ENCODE results near the gene C1orf50. TPM values are rescaled to one million over a fixed set of nuclear protein-coding genes. Genes with fewer than 3 reads are reported as not detected.

Gene C1orf50
- total and polyA plus RNA-seq, 2 of the 4 experiments (the other 2 are of a cell fraction): 2.0 to 6.0 TPM

DNA sequence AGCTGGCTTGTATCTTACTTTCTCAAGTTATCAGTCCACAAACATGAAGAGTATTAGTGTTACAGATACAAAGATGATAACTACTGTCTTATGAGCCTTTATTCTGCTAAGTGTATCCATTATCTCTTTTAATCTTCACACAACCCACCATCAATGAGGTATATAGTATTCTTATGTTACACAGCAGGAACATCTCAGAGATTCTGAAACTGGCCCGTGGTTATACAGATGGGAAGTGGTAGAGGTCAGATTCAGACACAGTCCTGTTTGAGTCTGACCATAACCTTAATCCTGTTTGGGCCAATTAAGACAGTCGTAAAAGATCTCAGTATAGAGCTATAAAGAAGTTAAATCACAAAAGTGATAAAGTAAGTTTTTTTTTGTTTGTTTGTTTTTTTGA is 12.7 kb downstream of the C1orf50 start:
- no TSS peak for BruUV-seq (replicated peaks)

More for the DNA sequence above, 12.7 kb downstream of the C1orf50 start:
- no peak overlapping the region for H3K4me3 ChIP-seq (ENCODE audit: insufficient read depth, low read depth, low read length)
- peaks cover 3% of the 10 kb centered on the region; the same call in 1 of the 2 replicates for H3K9me1 ChIP-seq (ENCODE audit: insufficient read depth, low read length)
- no peak overlapping the region for H2AFZ ChIP-seq (replicated peaks; ENCODE audit: low read length, poor library complexity)
- no peak overlapping the region for H3K14ac ChIP-seq (replicated peaks; ENCODE audit: low read depth, low read length)
- H4K8ac ChIP-seq (ENCODE audit: low read depth in 2 of 2, low read length in 2 of 2): no peak overlapping the region
- WGBS, 2 experiments (ENCODE audit: extremely low coverage in 2 of 2, insufficient read length in 1 of 2): 100% methylated on average over 1 of the region's 2 CpGs; no CpG with 5 or more reads in 1 of the 2 experiments
- no peak overlapping the region for H2BK15ac ChIP-seq (ENCODE audit: low read depth, low read length)
- TF ChIP-seq FOS (IDR thresholded peaks at IDR 0.05; ENCODE audit: low read depth, low read length): no peak
- TF ChIP-seq BHLHE40 (IDR thresholded peaks at IDR 0.05; ENCODE audit: low read depth, low read length): no peak
- TF ChIP-seq RCOR1 (IDR thresholded peaks at IDR 0.05; ENCODE audit: insufficient replicate concordance, low read length): no peak
- no peak for TF ChIP-seq MAFK (IDR thresholded peaks at IDR 0.05; ENCODE audit: low read depth, low read length)
- no peak for TF ChIP-seq ELK1 (IDR thresholded peaks at IDR 0.05; ENCODE audit: borderline replicate concordance, low read depth, low read length)
- TF ChIP-seq SMC3 (IDR thresholded peaks at IDR 0.05; ENCODE audit: low read depth, low read length): no peak
- TF ChIP-seq, protein P1, sequence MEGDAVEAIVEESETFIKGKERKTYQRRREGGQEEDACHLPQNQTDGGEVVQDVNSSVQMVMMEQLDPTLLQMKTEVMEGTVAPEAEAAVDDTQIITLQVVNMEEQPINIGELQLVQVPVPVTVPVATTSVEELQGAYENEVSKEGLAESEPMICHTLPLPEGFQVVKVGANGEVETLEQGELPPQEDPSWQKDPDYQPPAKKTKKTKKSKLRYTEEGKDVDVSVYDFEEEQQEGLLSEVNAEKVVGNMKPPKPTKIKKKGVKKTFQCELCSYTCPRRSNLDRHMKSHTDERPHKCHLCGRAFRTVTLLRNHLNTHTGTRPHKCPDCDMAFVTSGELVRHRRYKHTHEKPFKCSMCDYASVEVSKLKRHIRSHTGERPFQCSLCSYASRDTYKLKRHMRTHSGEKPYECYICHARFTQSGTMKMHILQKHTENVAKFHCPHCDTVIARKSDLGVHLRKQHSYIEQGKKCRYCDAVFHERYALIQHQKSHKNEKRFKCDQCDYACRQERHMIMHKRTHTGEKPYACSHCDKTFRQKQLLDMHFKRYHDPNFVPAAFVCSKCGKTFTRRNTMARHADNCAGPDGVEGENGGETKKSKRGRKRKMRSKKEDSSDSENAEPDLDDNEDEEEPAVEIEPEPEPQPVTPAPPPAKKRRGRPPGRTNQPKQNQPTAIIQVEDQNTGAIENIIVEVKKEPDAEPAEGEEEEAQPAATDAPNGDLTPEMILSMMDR (conservative IDR thresholded peaks at IDR 0.05; ENCODE audit: low read depth, low read length): no peak
- TF ChIP-seq CEBPB (IDR thresholded peaks at IDR 0.05; ENCODE audit: low read depth, low read length): no peak
- no peak for TF ChIP-seq NFE2L2 (IDR thresholded peaks at IDR 0.05; ENCODE audit: low read depth, low read length)
- TF ChIP-seq CHD1 (IDR thresholded peaks at IDR 0.05; ENCODE audit: low read depth, low read length): no peak
- no peak for TF ChIP-seq MAZ (IDR thresholded peaks at IDR 0.05; ENCODE audit: borderline replicate concordance, low read depth, low read length)
- TF ChIP-seq, protein P2, sequence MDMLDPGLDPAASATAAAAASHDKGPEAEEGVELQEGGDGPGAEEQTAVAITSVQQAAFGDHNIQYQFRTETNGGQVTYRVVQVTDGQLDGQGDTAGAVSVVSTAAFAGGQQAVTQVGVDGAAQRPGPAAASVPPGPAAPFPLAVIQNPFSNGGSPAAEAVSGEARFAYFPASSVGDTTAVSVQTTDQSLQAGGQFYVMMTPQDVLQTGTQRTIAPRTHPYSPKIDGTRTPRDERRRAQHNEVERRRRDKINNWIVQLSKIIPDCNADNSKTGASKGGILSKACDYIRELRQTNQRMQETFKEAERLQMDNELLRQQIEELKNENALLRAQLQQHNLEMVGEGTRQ (IDR thresholded peaks at IDR 0.05; ENCODE audit: low read depth, low read length): no peak
- no peak for TF ChIP-seq POLR2A (IDR thresholded peaks at IDR 0.05; ENCODE audit: low read depth, low read length)
- TF ChIP-seq RAD21 (IDR thresholded peaks at IDR 0.05; ENCODE audit: low read length): no peak
- no peak for TF ChIP-seq MXI1 (IDR thresholded peaks at IDR 0.05; ENCODE audit: borderline replicate concordance, low read depth, low read length)
- no peak for TF ChIP-seq RFX5 (IDR thresholded peaks at IDR 0.05; ENCODE audit: low read depth, low read length)
- H2AK9ac ChIP-seq (replicated peaks; ENCODE audit: low read depth, low read length, poor library complexity): no peak overlapping the region
- no peak overlapping the region for H4K5ac ChIP-seq (ENCODE audit: low read depth, low read length)
- in situ Hi-C loops (cut with MboI; ENCODE audit: low sequenced_read_pairs): loop anchor here (5.0 to 10.0 kb wide), 2 partner anchors 135 to 293 kb away; no protein-coding TSS in a partner anchor
- ChIA-PET POLR2A (ENCODE audit: unreplicated experiment) (no interaction called here), CTCF (interaction anchor here (1.0 to 3.2 kb wide), 2 partner anchors 294 kb away, joined by 5 to 13 read pairs; no protein-coding TSS in a partner anchor)
- no peak overlapping the region for H3K23ac ChIP-seq (ENCODE audit: low read depth, low read length)
- H2BK20ac ChIP-seq (ENCODE audit: low read depth, low read length): no peak overlapping the region
- peaks cover 5 to 11% of the 10 kb centered on the region in 2 experiments; a peak in 2 of 4 replicates for H3K79me1 ChIP-seq (ENCODE audit: low read depth in 1 of 2, low read length in 2 of 2)
- intact Hi-C loops (cut with micrococcal nuclease): loop anchor here (2.0 kb wide), 1 partner anchor 129 kb away; no protein-coding TSS in a partner anchor
- H3K36me3 ChIP-seq (ENCODE audit: control insufficient read depth, insufficient read depth, low read length): peaks cover 19% of the 10 kb centered on the region
- H4K91ac ChIP-seq (ENCODE audit: insufficient read depth, low read depth, low read length): no peak overlapping the region
- no peaks in the 10 kb centered on the region for H3K4me1 ChIP-seq (ENCODE audit: control insufficient read depth, insufficient read depth, low read length)
- H3K18ac ChIP-seq (ENCODE audit: low read depth, low read length): no peak overlapping the region
- H4K20me1 ChIP-seq (ENCODE audit: insufficient read depth, low read length): no peaks in the 10 kb centered on the region
- no peak overlapping the region for H3K56ac ChIP-seq (ENCODE audit: extremely low read depth, insufficient read depth, low read length)
- no peak overlapping the region for H3K4ac ChIP-seq (ENCODE audit: low read depth, low read length)
- no peak overlapping the region for H3K9ac ChIP-seq (ENCODE audit: low read depth, low read length)
- dilution Hi-C loops (cut with HindIII; ENCODE audit: low sequenced_read_pairs, unreplicated experiment): no loop called here
- H3K27ac ChIP-seq (ENCODE audit: insufficient read depth, low read length): no peak overlapping the region
- no peak overlapping the region for H2BK5ac ChIP-seq (ENCODE audit: low read depth, low read length, poor library complexity, severe bottlenecking)
- DNase-seq: no peak
- H3K4me2 ChIP-seq (ENCODE audit: low read depth, low read length): no peak overlapping the region
- no peak for ATAC-seq (ENCODE audit: low read depth)
- H2AK5ac ChIP-seq (ENCODE audit: low read depth, low read length): no peak overlapping the region
- no peaks in the 10 kb centered on the region for H3K9me3 ChIP-seq (ENCODE audit: control insufficient read depth, insufficient read depth, low read length)
- no peak overlapping the region for H2BK120ac ChIP-seq (ENCODE audit: low read depth, low read length)
- no peaks in the 10 kb centered on the region for H3K27me3 ChIP-seq (ENCODE audit: control insufficient read depth, insufficient read depth, low read length)
